ENCODE data around the gene NHSL1. TPM values are rescaled to one million over a fixed set of nuclear protein-coding genes. Genes with fewer than 3 reads are reported as not detected.

The NHSL1 gene
- total and polyA plus RNA-seq, 2 of the 8 experiments (the other 6 are each of a cell fraction or from before 2014, with no cell fraction given), result 7.2 to 32.4 TPM

DNA sequence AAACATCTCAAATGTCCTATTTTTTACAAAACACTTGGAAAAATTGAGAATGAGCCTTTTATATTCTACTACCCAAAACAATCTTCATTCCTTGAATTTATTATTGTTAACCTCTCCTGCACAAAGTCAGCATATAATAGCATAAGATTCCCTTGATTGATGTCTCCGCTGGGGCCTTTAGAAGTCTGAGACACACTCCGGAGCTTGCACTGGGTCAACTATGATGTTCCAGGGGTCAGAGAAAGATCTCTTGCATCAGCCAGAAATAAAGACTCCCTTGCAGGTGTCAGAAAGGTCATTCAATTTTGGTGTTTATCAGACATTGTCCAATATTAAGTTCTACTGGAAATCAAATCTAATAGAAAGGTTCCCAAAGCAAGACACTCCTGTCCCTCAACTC, 29.7 kb upstream of the NHSL1 start (continued):
- TF ChIP-seq TBP (IDR thresholded peaks at IDR 0.05; ENCODE audit: low read depth, low read length), result no peak
- TF ChIP-seq, protein P1, sequence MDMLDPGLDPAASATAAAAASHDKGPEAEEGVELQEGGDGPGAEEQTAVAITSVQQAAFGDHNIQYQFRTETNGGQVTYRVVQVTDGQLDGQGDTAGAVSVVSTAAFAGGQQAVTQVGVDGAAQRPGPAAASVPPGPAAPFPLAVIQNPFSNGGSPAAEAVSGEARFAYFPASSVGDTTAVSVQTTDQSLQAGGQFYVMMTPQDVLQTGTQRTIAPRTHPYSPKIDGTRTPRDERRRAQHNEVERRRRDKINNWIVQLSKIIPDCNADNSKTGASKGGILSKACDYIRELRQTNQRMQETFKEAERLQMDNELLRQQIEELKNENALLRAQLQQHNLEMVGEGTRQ (IDR thresholded peaks at IDR 0.05; ENCODE audit: low read length), result no peak
